Keratinocyte (primary cell): ENCODE measurements around the gene DNAJB5. TPM values are rescaled to one million over a fixed set of nuclear protein-coding genes. Genes with fewer than 3 reads are reported as not detected.
"Not testable (repeated sequence)": the region's sequence is repeated elsewhere in the genome, so short reads cannot be mapped to it uniquely, and the experiment has no call there.

Source experiments
- DNase-seq: peaks from one replicate; pipeline ENCODE4 v3.0.0-alpha.2; 2011; ENCODE audit warnings: low read depth, missing footprints, low spot score
- FAIRE-seq: peaks from 2 replicates; lab custom pipeline; 2011; peaks lifted over from hg19 to GRCh38; lab: Jason Lieb, UNC
- H2AFZ ChIP-seq: 2 replicates; pipeline ENCODE4 v1.6.0; 2012; ENCODE audit warnings: low read length, control low read depth, inconsistent platforms; ENCODE audit not compliant: control insufficient read depth
- H3K27ac ChIP-seq: 2 replicates; pipeline ENCODE4 v1.5.1; 2011; ENCODE audit warnings: low read length; ENCODE audit not compliant: control insufficient read depth, insufficient read depth
- H3K27me3 ChIP-seq: 3 replicates; pipeline ENCODE4 v1.6.0; 2011; ENCODE audit warnings: low read length; ENCODE audit not compliant: control insufficient read depth, insufficient read depth; ENCODE audit errors: extremely low read depth
- H3K36me3 ChIP-seq, 2 experiments: 2 replicates in 1 of 2; 3 replicates in 1 of 2; pipeline ENCODE4 v1.5.1; 2011; ENCODE audit warnings: low read length in 2 of 2, mild to moderate bottlenecking in 1 of 2; ENCODE audit not compliant: control insufficient read depth in 2 of 2, insufficient read depth in 2 of 2; ENCODE audit errors: extremely low read depth in 1 of 2
- H3K4me1 ChIP-seq: 3 replicates; pipeline ENCODE4 v1.5.1; 2011; ENCODE audit warnings: low read length; ENCODE audit not compliant: control insufficient read depth, insufficient read depth; ENCODE audit errors: extremely low read depth
- H3K4me2 ChIP-seq: 3 replicates; pipeline ENCODE4 v1.6.0; 2011; ENCODE audit warnings: low read depth, low read length; ENCODE audit not compliant: control insufficient read depth, insufficient read depth; ENCODE audit errors: extremely low read depth
- H3K4me3 ChIP-seq, 3 experiments: fragments of 200-600 bp in 1 of 3; sonication (generic) in 1 of 3; 2 replicates in 2 of 3; 3 replicates in 1 of 3; pipeline ENCODE4 v1.5.1; 2011 to 2016; ENCODE audit warnings: low read length in 3 of 3, mild to moderate bottlenecking in 3 of 3, control low read depth in 2 of 3, inconsistent platforms in 1 of 3, low read depth in 1 of 3, mixed read lengths in 1 of 3, mixed run types in 1 of 3, moderate library complexity in 1 of 3; ENCODE audit not compliant: control insufficient read depth in 2 of 3, insufficient read depth in 2 of 3; ENCODE audit errors: extremely low read depth in 1 of 3
- H3K79me2 ChIP-seq: 2 replicates; pipeline ENCODE4 v1.6.0; 2012; ENCODE audit warnings: low read length; ENCODE audit not compliant: control insufficient read depth, insufficient read depth
- H3K9ac ChIP-seq: 3 replicates; pipeline ENCODE4 v1.6.0; 2011; ENCODE audit warnings: low read length; ENCODE audit not compliant: control insufficient read depth, insufficient read depth; ENCODE audit errors: extremely low read depth
- H3K9me1 ChIP-seq: 3 replicates; pipeline ENCODE4 v1.6.0; 2011; ENCODE audit warnings: low read length; ENCODE audit not compliant: control insufficient read depth, insufficient read depth; ENCODE audit errors: extremely low read depth
- H3K9me3 ChIP-seq: 2 replicates; pipeline ENCODE4 v1.5.1; 2012; ENCODE audit warnings: low read depth, low read length; ENCODE audit not compliant: control insufficient read depth
- H4K20me1 ChIP-seq: 3 replicates; pipeline ENCODE4 v1.6.0; 2011; ENCODE audit warnings: low read length; ENCODE audit not compliant: control insufficient read depth, insufficient read depth; ENCODE audit errors: extremely low read depth
- CTCF ChIP-seq, 3 experiments: IDR thresholded peaks in 1 of 3; conservative IDR thresholded peaks in 1 of 3; optimal IDR thresholded peaks in 1 of 3; 2 replicates in 2 of 3; 3 replicates in 1 of 3; pipeline versions ENCODE3 to v1.5.1; 2011; ENCODE audit warnings: low read length in 3 of 3, mild to moderate bottlenecking in 3 of 3, moderate library complexity in 2 of 3, control low read depth in 1 of 3, inconsistent platforms in 1 of 3; ENCODE audit not compliant: insufficient read depth in 2 of 3; ENCODE audit errors: extremely low read depth in 1 of 3
- EZH2 ChIP-seq: IDR thresholded peaks from one replicate; pipeline ENCODE4 v1.6.1; 2012; ENCODE audit warnings: inconsistent platforms, mild to moderate bottlenecking, low read length, moderate library complexity
- dilution Hi-C: fragments of 300-500 bp; cut with MboI; formaldehyde crosslinking; loops from one replicate; pipeline ENCODE4 v1.7.0; 2020; ENCODE audit warnings: low sequenced_read_pairs; ENCODE audit not compliant: extremely low pct_ligation_motif_present
- polyA minus RNA-seq, 3 experiments: library from RNA; depleted of rRNA, polyadenylated mRNA; stranded (reverse); fragments of >200 nt; gene quantifications; 1 replicate in 1 of 3; 2 replicates in 1 of 3; 3 replicates in 1 of 3; pipeline ENCODE4 v1.2.3, GENCODE V29; 2011
- polyA plus RNA-seq, 5 experiments: library from polyadenylated mRNA; depleted of rRNA in 3 of 5; stranded (reverse) in 3 of 5; stranded (forward) in 1 of 5; unstranded in 1 of 5; fragments of >200 nt; gene quantifications; 1 replicate in 1 of 5; 2 replicates in 3 of 5; 3 replicates in 1 of 5; pipeline versions ENCODE4 v1.2.1 to v1.2.3, GENCODE V29; 2011 to 2012; ENCODE audit warnings: missing spikeins in 2 of 5, low read depth in 1 of 5, low replicate concordance in 1 of 5

Gene DNAJB5
- polyA plus RNA-seq (2.4 to 3.9 TPM (median 2.7 TPM) in 3 replicates), polyA minus RNA-seq (1.6 to 3.9 TPM (median 2.8 TPM) in 3 replicates)
- polyA plus RNA-seq (2011; ENCODE audit: low read depth): 1.5 TPM
- 3.3 and 4.1 TPM in 2 replicates for polyA plus RNA-seq (2011; cell fraction: cytosol; rRNA removed)
- 3.0 and 5.0 TPM in 2 replicates for polyA plus RNA-seq (2011; cell fraction: nucleus; rRNA removed)
- 4.5 and 4.8 TPM in 2 replicates for polyA plus RNA-seq (2012; ENCODE audit: low replicate concordance)
- polyA minus RNA-seq (2011; cell fraction: cytosol; rRNA and poly(A)+ RNA removed): 1.9 TPM
- 1.4 and 1.9 TPM in 2 replicates for polyA minus RNA-seq (2011; cell fraction: nucleus; rRNA and poly(A)+ RNA removed)

GRCh38 chr9:34989003-34989945 is at the start of gene DNAJB5:
DNAJB5 (plus strand) TSS chr9:34989745; CDS start chr9:34990631, 886 bp downstream.
- H4K20me1 ChIP-seq: no peaks in the 10 kb centered on the region
- dilution Hi-C loops: no loop called here
- peak within 1 kb of the TSS; percentile 95 for H3K4me2 ChIP-seq
- H3K36me3 ChIP-seq: no peaks in the 10 kb centered on the region
- peak; percentile 74 for FAIRE-seq
- peak within 1 kb of the TSS; percentile 76 for H3K9ac ChIP-seq
- H3K79me2 ChIP-seq: no peaks in the 10 kb centered on the region
- H3K4me3 ChIP-seq: peak within 1 kb of the TSS; percentile 60 to 81 (median 74)
- H3K9me1 ChIP-seq: peaks cover 3% of the 10 kb centered on the region
- H3K27me3 ChIP-seq: no peaks in the 10 kb centered on the region
- no peak for TF ChIP-seq EZH2
- TF ChIP-seq CTCF (optimal IDR thresholded peaks at IDR 0.05 in 1 of 3, IDR thresholded peaks at IDR 0.05 in 1 of 3, conservative IDR thresholded peaks at IDR 0.05 in 1 of 3; ENCODE audit: extremely low read depth in 1 of 3, insufficient read depth in 2 of 3, low read length in 3 of 3): no peak
- H3K27ac ChIP-seq: peak within 1 kb of the TSS; percentile 65
- peak within 1 kb of the TSS; percentile 65 for H2AFZ ChIP-seq
- DNase-seq: peak; percentile 98
- H3K9me3 ChIP-seq: no peaks in the 10 kb centered on the region
- peaks cover 59% of the 10 kb centered on the region for H3K4me1 ChIP-seq

GRCh38 chr9:34939989-34940388 is 49.6 kb upstream of the DNAJB5 start:
- H3K27me3 ChIP-seq, H3K27ac ChIP-seq, H3K9ac ChIP-seq, H3K4me2 ChIP-seq, dilution Hi-C loops, H3K9me3 ChIP-seq, H3K4me3 ChIP-seq, H4K20me1 ChIP-seq, H3K9me1 ChIP-seq, FAIRE-seq, H3K36me3 ChIP-seq, H3K4me1 ChIP-seq, H2AFZ ChIP-seq, DNase-seq, H3K79me2 ChIP-seq: not testable (repeated sequence)
